Kidney (tissue), 14 donors: Measurements from ENCODE around the gene GRIK3. TPM values are rescaled to one million over a fixed set of nuclear protein-coding genes. Genes with fewer than 3 reads are reported as not detected.

ENCODE experiments used
- DNase-seq, 5 donors: peaks; one replicate each; pipeline ENCODE4 v3.0.0-alpha.2; 2013 to 2020
- FAIRE-seq: peaks from 2 replicates; lab custom pipeline; 2012; peaks lifted over from hg19 to GRCh38; lab: Jason Lieb, UNC
- H3K27ac ChIP-seq, 2 donors: one replicate each; pipeline ENCODE4 v1.7.0; 2013; ENCODE audit warnings: low read depth in 2 of 2, low read length in 2 of 2, inconsistent platforms in 1 of 2
- H3K27me3 ChIP-seq: one replicate; pipeline ENCODE4 v1.7.1; 2013; ENCODE audit warnings: low read length, inconsistent platforms; ENCODE audit not compliant: control insufficient read depth, insufficient read depth
- H3K36me3 ChIP-seq, 3 donors: one replicate each; pipeline versions ENCODE4 v1.7.0 to v1.7.1; 2013; ENCODE audit warnings: low read length in 3 of 3, control low read depth in 1 of 3, inconsistent platforms in 1 of 3; ENCODE audit not compliant: insufficient read depth in 3 of 3, control insufficient read depth in 2 of 3
- H3K4me1 ChIP-seq, 3 donors: one replicate each; pipeline versions ENCODE4 v1.7.0 to v1.7.1; 2013; ENCODE audit warnings: low read length in 3 of 3, inconsistent platforms in 1 of 3, low read depth in 1 of 3; ENCODE audit not compliant: control insufficient read depth in 2 of 3, insufficient read depth in 2 of 3
- H3K4me3 ChIP-seq, 3 donors: one replicate each; pipeline versions ENCODE4 v1.7.0 to v1.8.1; 2013; ENCODE audit warnings: low read length in 3 of 3, control low read depth in 1 of 3, inconsistent platforms in 1 of 3
- H3K9ac ChIP-seq, 3 donors: one replicate each; pipeline versions ENCODE4 v1.7.0 to v1.7.1; 2013; ENCODE audit warnings: low read length in 3 of 3, control low read depth in 1 of 3, inconsistent platforms in 1 of 3
- H3K9me3 ChIP-seq, 3 donors: one replicate each; pipeline versions ENCODE4 v1.7.0 to v1.7.1; 2013; ENCODE audit warnings: low read length in 3 of 3, control low read depth in 1 of 3, inconsistent platforms in 1 of 3; ENCODE audit not compliant: control insufficient read depth in 2 of 3, insufficient read depth in 1 of 3
- intact Hi-C: fragments of 100-400 bp; cut with DNase I; formaldehyde crosslinking; loops from one replicate; pipeline ENCODE4 v1.11.1; 2022
- polyA plus RNA-seq: library from polyadenylated mRNA; stranded (reverse); fragments of 350-450 nt; fragmentation: Illumina TruSeq; extraction: RNeasy Lipid Tissue Mini Kit (QIAGEN cat#74804); gene quantifications from one replicate; pipeline ENCODE4 v1.2.3, GENCODE V29; 2014; ENCODE audit warnings: low read depth, low replicate concordance; ENCODE audit not compliant: insufficient read depth
- total RNA-seq: library from RNA; stranded (reverse); fragmentation: NEBNext Ultra II Directional; extraction: Animal tissue kit (Norgen Biotek cat#: 25700); gene quantifications from one replicate; pipeline ENCODE4 v1.2.1, GENCODE V29; 2021
- TF ChIP-seq, protein P1 (sequence below): IDR thresholded peaks from 3 replicates; pipeline ENCODE4 v1.5.1; 2012; ENCODE audit warnings: mild to moderate bottlenecking, moderate library complexity, borderline replicate concordance; ENCODE audit not compliant: insufficient read depth; ENCODE audit errors: extremely low read depth
- donor health status: control.
- donor health status: control.
- donor health status: control.
- donor health status: control.
- donor health status: control.
- donor health status: DM: yes; HTN: yes; CAD: no.
- donor health status: Normal renal cell carcinoma (clear cell type).

The GRIK3 gene
- total and polyA plus RNA-seq, 2 donors from 2014 or later = 0.06 to 0.38 TPM

GRCh38 chr1:36822648-36823047 is 211.7 kb downstream of the GRIK3 start:
- H3K36me3 ChIP-seq = no peaks in the 10 kb centered on the region
- no peak overlapping the region for H3K27ac ChIP-seq
- intact Hi-C loops = no loop called here
- no peak overlapping the region for H3K4me3 ChIP-seq
- no peak overlapping the region for H3K9ac ChIP-seq
- FAIRE-seq (no peak), DNase-seq (peak in 1 of 5 donors; percentile 21)
- TF ChIP-seq, protein P1, sequence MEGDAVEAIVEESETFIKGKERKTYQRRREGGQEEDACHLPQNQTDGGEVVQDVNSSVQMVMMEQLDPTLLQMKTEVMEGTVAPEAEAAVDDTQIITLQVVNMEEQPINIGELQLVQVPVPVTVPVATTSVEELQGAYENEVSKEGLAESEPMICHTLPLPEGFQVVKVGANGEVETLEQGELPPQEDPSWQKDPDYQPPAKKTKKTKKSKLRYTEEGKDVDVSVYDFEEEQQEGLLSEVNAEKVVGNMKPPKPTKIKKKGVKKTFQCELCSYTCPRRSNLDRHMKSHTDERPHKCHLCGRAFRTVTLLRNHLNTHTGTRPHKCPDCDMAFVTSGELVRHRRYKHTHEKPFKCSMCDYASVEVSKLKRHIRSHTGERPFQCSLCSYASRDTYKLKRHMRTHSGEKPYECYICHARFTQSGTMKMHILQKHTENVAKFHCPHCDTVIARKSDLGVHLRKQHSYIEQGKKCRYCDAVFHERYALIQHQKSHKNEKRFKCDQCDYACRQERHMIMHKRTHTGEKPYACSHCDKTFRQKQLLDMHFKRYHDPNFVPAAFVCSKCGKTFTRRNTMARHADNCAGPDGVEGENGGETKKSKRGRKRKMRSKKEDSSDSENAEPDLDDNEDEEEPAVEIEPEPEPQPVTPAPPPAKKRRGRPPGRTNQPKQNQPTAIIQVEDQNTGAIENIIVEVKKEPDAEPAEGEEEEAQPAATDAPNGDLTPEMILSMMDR = no peak
- H3K27me3 ChIP-seq = no peaks in the 10 kb centered on the region
- no peaks in the 10 kb centered on the region for H3K4me1 ChIP-seq
- H3K9me3 ChIP-seq = no peaks in the 10 kb centered on the region

GRCh38 chr1:36821386-36821785 is 212.9 kb downstream of the GRIK3 start:
- intact Hi-C loops = no loop called here

GRCh38 chr1:36818771-36819170 is 215.5 kb downstream of the GRIK3 start:
- no peaks in the 10 kb centered on the region for H3K36me3 ChIP-seq
- TF ChIP-seq, protein P1 = no peak
- no peak overlapping the region for H3K9ac ChIP-seq
- H3K27me3 ChIP-seq = no peaks in the 10 kb centered on the region
- H3K4me1 ChIP-seq = no peaks in the 10 kb centered on the region
- no peak overlapping the region for H3K4me3 ChIP-seq
- FAIRE-seq = no peak
- no peaks in the 10 kb centered on the region for H3K9me3 ChIP-seq
- peak in 1 of 5 donors; percentile 46 for DNase-seq
- intact Hi-C loops = no loop called here
- no peak overlapping the region for H3K27ac ChIP-seq

More at GRCh38 chr1:36821386-36821785, 212.9 kb downstream of the GRIK3 start:
- Histone ChIP-seq H3K9me3 (no peaks in the 10 kb centered on the region), H3K36me3 (no peaks in the 10 kb centered on the region), H3K4me1 (no peaks in the 10 kb centered on the region), H3K27me3 (no peaks in the 10 kb centered on the region), H3K4me3 (no peak overlapping the region), H3K9ac (no peak overlapping the region), H3K27ac (no peak overlapping the region)
- DNase-seq (peak in 1 of 5 donors; percentile 58), FAIRE-seq (no peak)
- TF ChIP-seq, protein P1 = no peak

DNA sequence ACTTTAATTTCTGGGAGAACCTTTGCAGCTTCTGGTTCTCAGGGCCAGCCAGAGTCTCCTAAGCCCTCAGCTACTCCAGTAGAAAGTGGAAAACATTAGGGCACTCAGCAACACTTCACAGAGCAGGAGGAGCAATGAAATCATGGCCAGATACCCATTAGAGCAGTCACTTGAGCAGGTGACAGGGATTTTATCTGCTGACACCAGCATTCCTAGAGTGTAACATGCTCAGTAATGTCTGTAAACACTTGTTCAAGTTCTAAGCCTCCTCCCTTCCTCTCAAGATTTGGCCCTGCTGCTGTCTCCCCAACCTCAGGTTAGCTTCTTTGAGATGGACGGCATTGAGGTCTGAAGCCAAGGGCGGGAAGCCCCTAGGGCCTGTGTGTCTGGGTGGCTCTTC is 218.0 kb downstream of the GRIK3 start:
- no peaks in the 10 kb centered on the region for H3K27me3 ChIP-seq
- no peak for FAIRE-seq
- H3K4me3 ChIP-seq = no peak overlapping the region
- no peak for DNase-seq
- intact Hi-C loops = no loop called here
- no peaks in the 10 kb centered on the region for H3K4me1 ChIP-seq
- H3K9ac ChIP-seq = no peak overlapping the region
- H3K27ac ChIP-seq = no peak overlapping the region
- H3K9me3 ChIP-seq = no peaks in the 10 kb centered on the region
- no peaks in the 10 kb centered on the region for H3K36me3 ChIP-seq
- TF ChIP-seq, protein P1 = no peak
